ENCODE measurements around the gene CD3G. TPM values are rescaled to one million over a fixed set of nuclear protein-coding genes. Genes with fewer than 3 reads are reported as not detected.

CD3G gene
- total and polyA plus RNA-seq, 4 donors, result 0.19 to 0.84 (median 0.33) TPM

DNA sequence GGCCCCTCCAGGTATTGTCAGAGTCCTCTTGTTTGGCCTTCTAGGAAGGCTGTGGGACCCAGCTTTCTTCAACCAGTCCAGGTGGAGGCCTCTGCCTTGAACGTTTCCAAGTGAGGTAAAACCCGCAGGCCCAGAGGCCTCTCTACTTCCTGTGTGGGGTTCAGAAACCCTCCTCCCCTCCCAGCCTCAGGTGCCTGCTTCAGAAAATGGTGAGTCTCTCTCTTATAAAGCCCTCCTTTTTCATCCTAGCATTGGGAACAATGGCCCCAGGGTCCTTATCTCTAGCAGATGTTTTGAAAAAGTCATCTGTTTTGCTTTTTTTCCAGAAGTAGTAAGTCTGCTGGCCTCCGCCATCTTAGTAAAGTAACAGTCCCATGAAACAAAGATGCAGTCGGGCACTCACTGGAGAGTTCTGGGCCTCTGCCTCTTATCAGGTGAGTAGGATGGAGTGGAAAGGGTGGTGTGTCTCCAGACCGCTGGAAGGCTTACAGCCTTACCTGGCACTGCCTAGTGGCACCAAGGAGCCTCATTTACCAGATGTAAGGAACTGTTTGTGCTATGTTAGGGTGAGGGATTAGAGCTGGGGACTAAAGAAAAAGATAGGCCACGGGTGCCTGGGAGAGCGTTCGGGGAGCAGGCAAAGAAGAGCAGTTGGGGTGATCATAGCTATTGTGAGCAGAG is 39.4 kb upstream of the CD3G start, which contains the start of gene CD3E:
CD3E (plus strand) TSS at position 163 of the 681 bp plus-strand sequence; CDS start at position 386, 223 bp downstream.
- TF ChIP-seq JUND (IDR thresholded peaks at IDR 0.05) (no peak), YY1 (IDR thresholded peaks at IDR 0.05) (peak; percentile 66)
- peak within 1 kb of the TSS in 1 of 2 donors; percentile 16 for H3K9ac ChIP-seq (ENCODE audit: low read depth in 1 of 2, low read length in 2 of 2)
- DNase-seq (ENCODE audit: low spot score), result no peak
- H3K27me3 ChIP-seq (ENCODE audit: control insufficient read depth in 4 of 4, insufficient read depth in 4 of 4, low read length in 3 of 4), result peaks cover 0 to 3% (median 0%) of the 10 kb centered on the region in 4 donors
- no peak within 1 kb of the TSS for H3K4me3 ChIP-seq (ENCODE audit: low read depth in 1 of 3, low read length in 3 of 3)
- 84% methylated on average over 8 of the region's 8 CpGs for WGBS
- H3K27ac ChIP-seq (ENCODE audit: low read depth in 1 of 2, low read length in 2 of 2), result peak within 1 kb of the TSS in 1 of 2 donors; percentile 33
- no peaks in the 10 kb centered on the region for H3K4me1 ChIP-seq (ENCODE audit: control insufficient read depth in 4 of 4, insufficient read depth in 4 of 4, low read length in 3 of 4)
- no peaks in the 10 kb centered on the region for H3K36me3 ChIP-seq (ENCODE audit: control insufficient read depth in 4 of 4, insufficient read depth in 3 of 4, low read depth in 1 of 4, low read length in 3 of 4)
- H3K9me3 ChIP-seq (ENCODE audit: control insufficient read depth in 4 of 4, low read length in 3 of 4), result no peaks in the 10 kb centered on the region

DNA sequence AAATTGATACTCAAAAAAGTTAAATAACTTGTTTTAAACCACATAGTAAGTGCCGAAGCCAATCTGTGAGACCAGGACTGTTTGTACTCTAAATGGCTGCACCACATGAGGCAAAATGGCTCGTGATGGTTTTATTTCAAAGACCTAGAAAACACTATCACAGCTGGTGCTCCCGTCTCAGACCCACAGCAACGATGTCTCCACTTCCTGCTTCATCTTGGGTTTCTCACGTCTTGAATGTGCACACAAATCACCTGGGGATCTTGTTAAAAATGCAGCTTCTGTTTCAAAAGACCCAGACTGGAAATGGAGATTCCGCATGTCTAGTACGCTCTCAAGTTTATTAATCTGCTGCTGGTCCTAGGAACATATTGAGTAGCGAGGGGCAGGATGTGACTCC is 38.4 kb upstream of the CD3G start:
- Histone ChIP-seq H3K4me1 (ENCODE audit: control insufficient read depth in 4 of 4, insufficient read depth in 4 of 4, low read length in 3 of 4) (no peaks in the 10 kb centered on the region), H3K27me3 (ENCODE audit: control insufficient read depth in 4 of 4, insufficient read depth in 4 of 4, low read length in 3 of 4) (peaks cover 0 to 3% (median 0%) of the 10 kb centered on the region in 4 donors), H3K9me3 (ENCODE audit: control insufficient read depth in 4 of 4, low read length in 3 of 4) (no peaks in the 10 kb centered on the region), H3K36me3 (ENCODE audit: control insufficient read depth in 4 of 4, insufficient read depth in 3 of 4, low read depth in 1 of 4, low read length in 3 of 4) (no peaks in the 10 kb centered on the region), H3K9ac (ENCODE audit: low read depth in 1 of 2, low read length in 2 of 2) (no peak overlapping the region), H3K4me3 (ENCODE audit: low read depth in 1 of 3, low read length in 3 of 3) (no peak overlapping the region), H3K27ac (ENCODE audit: low read depth in 1 of 2, low read length in 2 of 2) (no peak overlapping the region)
- TF ChIP-seq HNF4A (conservative IDR thresholded peaks at IDR 0.05), result no peak
- TF ChIP-seq FOXA2 (IDR thresholded peaks at IDR 0.05), result no peak
- TF ChIP-seq EGR1 (IDR thresholded peaks at IDR 0.05; ENCODE audit: low read depth in 2 of 2), result no peak
- TF ChIP-seq SP1 (IDR thresholded peaks at IDR 0.05), result no peak
- TF ChIP-seq, protein P1, sequence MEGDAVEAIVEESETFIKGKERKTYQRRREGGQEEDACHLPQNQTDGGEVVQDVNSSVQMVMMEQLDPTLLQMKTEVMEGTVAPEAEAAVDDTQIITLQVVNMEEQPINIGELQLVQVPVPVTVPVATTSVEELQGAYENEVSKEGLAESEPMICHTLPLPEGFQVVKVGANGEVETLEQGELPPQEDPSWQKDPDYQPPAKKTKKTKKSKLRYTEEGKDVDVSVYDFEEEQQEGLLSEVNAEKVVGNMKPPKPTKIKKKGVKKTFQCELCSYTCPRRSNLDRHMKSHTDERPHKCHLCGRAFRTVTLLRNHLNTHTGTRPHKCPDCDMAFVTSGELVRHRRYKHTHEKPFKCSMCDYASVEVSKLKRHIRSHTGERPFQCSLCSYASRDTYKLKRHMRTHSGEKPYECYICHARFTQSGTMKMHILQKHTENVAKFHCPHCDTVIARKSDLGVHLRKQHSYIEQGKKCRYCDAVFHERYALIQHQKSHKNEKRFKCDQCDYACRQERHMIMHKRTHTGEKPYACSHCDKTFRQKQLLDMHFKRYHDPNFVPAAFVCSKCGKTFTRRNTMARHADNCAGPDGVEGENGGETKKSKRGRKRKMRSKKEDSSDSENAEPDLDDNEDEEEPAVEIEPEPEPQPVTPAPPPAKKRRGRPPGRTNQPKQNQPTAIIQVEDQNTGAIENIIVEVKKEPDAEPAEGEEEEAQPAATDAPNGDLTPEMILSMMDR (IDR thresholded peaks at IDR 0.05; ENCODE audit: low read depth, low read length, missing input control), result no peak
- TF ChIP-seq, protein P2, sequence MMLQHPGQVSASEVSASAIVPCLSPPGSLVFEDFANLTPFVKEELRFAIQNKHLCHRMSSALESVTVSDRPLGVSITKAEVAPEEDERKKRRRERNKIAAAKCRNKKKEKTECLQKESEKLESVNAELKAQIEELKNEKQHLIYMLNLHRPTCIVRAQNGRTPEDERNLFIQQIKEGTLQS (IDR thresholded peaks at IDR 0.05), result no peak
- no peak for TF ChIP-seq YY1 (IDR thresholded peaks at IDR 0.05)
- TF ChIP-seq NR2F2 (IDR thresholded peaks at IDR 0.05), result no peak
- no peak for TF ChIP-seq TAF1 (conservative IDR thresholded peaks at IDR 0.05)
- DNase-seq (ENCODE audit: low spot score), result no peak
- WGBS, result 83% methylated on average over 8 of the region's 8 CpGs

DNA sequence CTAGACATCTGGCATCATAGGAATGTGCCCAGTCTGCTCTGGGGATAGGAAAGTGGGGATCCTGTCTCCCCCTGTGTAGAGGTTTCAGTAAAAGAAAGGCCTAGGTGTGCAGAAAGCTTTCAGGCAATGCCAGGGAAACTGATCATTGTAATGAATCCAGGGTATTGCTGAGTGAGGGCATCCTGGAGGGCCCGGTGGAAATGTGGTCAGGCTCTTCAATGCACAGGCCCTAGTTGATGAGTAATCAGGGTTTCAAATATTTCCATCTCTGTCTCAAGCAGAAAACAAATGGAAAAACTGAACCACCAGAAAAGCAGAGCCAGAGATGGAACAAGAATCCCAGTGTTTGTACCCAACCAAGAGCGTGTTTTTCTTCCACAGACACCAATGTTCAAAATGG is 37.6 kb upstream of the CD3G start:
- 83% methylated on average over 2 of the region's 2 CpGs for WGBS
- Histone ChIP-seq H3K9me3 (ENCODE audit: control insufficient read depth in 4 of 4, low read length in 3 of 4) (no peaks in the 10 kb centered on the region), H3K4me3 (ENCODE audit: low read depth in 1 of 3, low read length in 3 of 3) (no peak overlapping the region), H3K27ac (ENCODE audit: low read depth in 1 of 2, low read length in 2 of 2) (no peak overlapping the region), H3K9ac (ENCODE audit: low read depth in 1 of 2, low read length in 2 of 2) (no peak overlapping the region), H3K27me3 (ENCODE audit: control insufficient read depth in 4 of 4, insufficient read depth in 4 of 4, low read length in 3 of 4) (peaks cover 0 to 3% (median 0%) of the 10 kb centered on the region in 4 donors), H3K36me3 (ENCODE audit: control insufficient read depth in 4 of 4, insufficient read depth in 3 of 4, low read depth in 1 of 4, low read length in 3 of 4) (no peaks in the 10 kb centered on the region), H3K4me1 (ENCODE audit: control insufficient read depth in 4 of 4, insufficient read depth in 4 of 4, low read length in 3 of 4) (no peaks in the 10 kb centered on the region)
- no peak for DNase-seq (ENCODE audit: low spot score)
- no peak for TF ChIP-seq TAF1 (conservative IDR thresholded peaks at IDR 0.05)
- TF ChIP-seq, protein P2 (IDR thresholded peaks at IDR 0.05), result no peak
- no peak for TF ChIP-seq JUND (IDR thresholded peaks at IDR 0.05)
- no peak for TF ChIP-seq HNF4G (IDR thresholded peaks at IDR 0.05)
- TF ChIP-seq, protein P3, sequence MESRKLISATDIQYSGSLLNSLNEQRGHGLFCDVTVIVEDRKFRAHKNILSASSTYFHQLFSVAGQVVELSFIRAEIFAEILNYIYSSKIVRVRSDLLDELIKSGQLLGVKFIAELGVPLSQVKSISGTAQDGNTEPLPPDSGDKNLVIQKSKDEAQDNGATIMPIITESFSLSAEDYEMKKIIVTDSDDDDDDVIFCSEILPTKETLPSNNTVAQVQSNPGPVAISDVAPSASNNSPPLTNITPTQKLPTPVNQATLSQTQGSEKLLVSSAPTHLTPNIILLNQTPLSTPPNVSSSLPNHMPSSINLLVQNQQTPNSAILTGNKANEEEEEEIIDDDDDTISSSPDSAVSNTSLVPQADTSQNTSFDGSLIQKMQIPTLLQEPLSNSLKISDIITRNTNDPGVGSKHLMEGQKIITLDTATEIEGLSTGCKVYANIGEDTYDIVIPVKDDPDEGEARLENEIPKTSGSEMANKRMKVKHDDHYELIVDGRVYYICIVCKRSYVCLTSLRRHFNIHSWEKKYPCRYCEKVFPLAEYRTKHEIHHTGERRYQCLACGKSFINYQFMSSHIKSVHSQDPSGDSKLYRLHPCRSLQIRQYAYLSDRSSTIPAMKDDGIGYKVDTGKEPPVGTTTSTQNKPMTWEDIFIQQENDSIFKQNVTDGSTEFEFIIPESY (IDR thresholded peaks at IDR 0.05), result no peak
- TF ChIP-seq GABPA (IDR thresholded peaks at IDR 0.05 in 1 of 2, conservative IDR thresholded peaks at IDR 0.05 in 1 of 2), result no peak
- TF ChIP-seq, protein P4, sequence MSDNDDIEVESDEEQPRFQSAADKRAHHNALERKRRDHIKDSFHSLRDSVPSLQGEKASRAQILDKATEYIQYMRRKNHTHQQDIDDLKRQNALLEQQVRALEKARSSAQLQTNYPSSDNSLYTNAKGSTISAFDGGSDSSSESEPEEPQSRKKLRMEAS (IDR thresholded peaks at IDR 0.05), result no peak
- TF ChIP-seq FOXA1 (IDR thresholded peaks at IDR 0.05), result no peak
- TF ChIP-seq, protein P1 (IDR thresholded peaks at IDR 0.05; ENCODE audit: low read depth, low read length, missing input control), result no peak
- no peak for TF ChIP-seq RXRA (IDR thresholded peaks at IDR 0.05)
- TF ChIP-seq HNF4A (conservative IDR thresholded peaks at IDR 0.05), result no peak
- TF ChIP-seq FOXA2 (IDR thresholded peaks at IDR 0.05), result no peak
- no peak for TF ChIP-seq RAD21 (IDR thresholded peaks at IDR 0.05)
- TF ChIP-seq NR2F2 (IDR thresholded peaks at IDR 0.05), result no peak

Data from liver (tissue), 9 donors.